H9 (cell line): Measurements from ENCODE around the gene SCRG1. TPM values are rescaled to one million over a fixed set of nuclear protein-coding genes. Genes with fewer than 3 reads are reported as not detected.
A peak's percentile ranks its signal among the peaks of the same experiment; 100 is the strongest.

ENCODE experiments used
- DNase-seq: peaks from one replicate; pipeline ENCODE4 v3.0.0-alpha.2; 2017
- H2AFZ ChIP-seq: one replicate; pipeline ENCODE4 v1.6.1; 2013; ENCODE audit warnings: mild to moderate bottlenecking, low read length, control low read depth, moderate library complexity
- H2AK5ac ChIP-seq: 2 replicates; pipeline ENCODE4 v1.6.1; 2013; ENCODE audit warnings: low read length, control low read depth, mixed read lengths; ENCODE audit not compliant: insufficient read length
- H2BK120ac ChIP-seq: one replicate; pipeline ENCODE4 v1.6.1; 2013; ENCODE audit warnings: low read depth, mild to moderate bottlenecking, low read length, control low read depth, inconsistent platforms; ENCODE audit not compliant: poor library complexity, severe bottlenecking
- H2BK12ac ChIP-seq: 2 replicates; pipeline ENCODE4 v1.6.1; 2013; ENCODE audit warnings: low read length, control low read depth, mixed read lengths, low read depth; ENCODE audit not compliant: insufficient read length
- H2BK15ac ChIP-seq: 2 replicates; pipeline ENCODE4 v1.6.1; 2013; ENCODE audit warnings: low read depth, low read length, control low read depth
- H2BK20ac ChIP-seq: one replicate; pipeline ENCODE4 v1.6.1; 2013; ENCODE audit warnings: low read depth, mild to moderate bottlenecking, low read length, control low read depth, inconsistent platforms; ENCODE audit not compliant: poor library complexity, severe bottlenecking
- H2BK5ac ChIP-seq: 2 replicates; pipeline ENCODE4 v1.6.1; 2013; ENCODE audit warnings: low read length, control low read depth, mixed read lengths; ENCODE audit not compliant: insufficient read length
- H3K14ac ChIP-seq: 2 replicates; pipeline ENCODE4 v1.6.1; 2013; ENCODE audit warnings: low read length, control low read depth; ENCODE audit not compliant: insufficient read depth
- H3K18ac ChIP-seq: 2 replicates; pipeline ENCODE4 v1.6.1; 2013; ENCODE audit warnings: low read depth, mild to moderate bottlenecking, mixed read lengths, low read length, control low read depth; ENCODE audit not compliant: insufficient read length
- H3K23ac ChIP-seq: 2 replicates; pipeline ENCODE4 v1.6.1; 2013; ENCODE audit warnings: low read length, control low read depth, mixed read lengths, low read depth; ENCODE audit not compliant: insufficient read length
- H3K23me2 ChIP-seq: 2 replicates; pipeline ENCODE4 v1.6.1; 2013; ENCODE audit warnings: low read depth, mild to moderate bottlenecking, mixed read lengths, low read length, control low read depth; ENCODE audit not compliant: insufficient read length, poor library complexity, severe bottlenecking
- H3K27ac ChIP-seq: 2 replicates; pipeline ENCODE4 v1.5.1; 2013; ENCODE audit warnings: low read length, control low read depth, mixed read lengths, low read depth; ENCODE audit not compliant: insufficient read length
- H3K27me3 ChIP-seq: 2 replicates; pipeline ENCODE4 v1.6.1; 2013; ENCODE audit warnings: low read length, control low read depth, inconsistent platforms; ENCODE audit not compliant: insufficient read depth
- H3K4ac ChIP-seq: 2 replicates; pipeline ENCODE4 v1.6.1; 2013; ENCODE audit warnings: low read depth, mild to moderate bottlenecking, control low read depth, inconsistent platforms, low read length, moderate library complexity
- H3K4me1 ChIP-seq: 2 replicates; pipeline ENCODE4 v1.6.1; 2013; ENCODE audit warnings: low read length, control low read depth, inconsistent platforms; ENCODE audit not compliant: insufficient read depth
- H3K4me2 ChIP-seq: 2 replicates; pipeline ENCODE4 v1.6.1; 2013; ENCODE audit warnings: low read length, control low read depth, mixed read lengths; ENCODE audit not compliant: insufficient read length, insufficient read depth
- H3K56ac ChIP-seq: 2 replicates; pipeline ENCODE4 v1.6.1; 2013; ENCODE audit warnings: low read depth, mild to moderate bottlenecking, mixed read lengths, low read length, control low read depth; ENCODE audit not compliant: insufficient read length
- H3K79me1 ChIP-seq: 2 replicates; pipeline ENCODE4 v1.6.1; 2013; ENCODE audit warnings: low read depth, mild to moderate bottlenecking, moderate library complexity, low read length, control low read depth, inconsistent platforms; ENCODE audit not compliant: insufficient read depth, poor library complexity, severe bottlenecking
- H3K79me2 ChIP-seq: 2 replicates; pipeline ENCODE4 v1.6.1; 2013; ENCODE audit warnings: low read length, control low read depth, inconsistent platforms; ENCODE audit not compliant: insufficient read depth
- H3K9ac ChIP-seq: 2 replicates; pipeline ENCODE4 v1.6.1; 2013; ENCODE audit warnings: low read length, control low read depth, mixed read lengths; ENCODE audit not compliant: insufficient read length; ENCODE audit errors: extremely low read depth
- H3K9me3 ChIP-seq: one replicate; pipeline ENCODE4 v1.6.1; 2013; ENCODE audit warnings: low read depth, low read length, inconsistent platforms; ENCODE audit not compliant: control insufficient read depth
- H3T11ph ChIP-seq: one replicate; pipeline ENCODE4 v1.6.1; 2013; ENCODE audit warnings: mild to moderate bottlenecking, low read length, control low read depth, inconsistent platforms
- H4K20me1 ChIP-seq: one replicate; pipeline ENCODE4 v1.6.1; 2013; ENCODE audit not compliant: control insufficient read depth, insufficient read length, insufficient read depth
- H4K5ac ChIP-seq: 2 replicates; pipeline ENCODE4 v1.6.1; 2013; ENCODE audit warnings: low read depth, mild to moderate bottlenecking, mixed read lengths, low read length, control low read depth; ENCODE audit not compliant: insufficient read length
- H4K8ac ChIP-seq: replicated peaks from 2 replicates; pipeline ENCODE4 v1.6.1; 2013; ENCODE audit warnings: low read length, control low read depth, mixed read lengths, low read depth; ENCODE audit not compliant: insufficient read length
- H4K91ac ChIP-seq: 2 replicates; pipeline ENCODE4 v1.6.1; 2013; ENCODE audit warnings: low read depth, mild to moderate bottlenecking, moderate library complexity, mixed read lengths, low read length, control low read depth; ENCODE audit not compliant: insufficient read length
- H3K27ac Mint-ChIP-seq, 3 experiments: 2 replicates in 2 of 3; 3 replicates in 1 of 3; pipeline ENCODE4 v1.8.0; 2020 to 2021; ENCODE audit warnings: mixed read lengths in 3 of 3, mild to moderate bottlenecking in 1 of 3, moderate library complexity in 1 of 3
- H3K27me3 Mint-ChIP-seq: 2 replicates; pipeline ENCODE4 v1.8.0; 2021; ENCODE audit warnings: low read depth, mild to moderate bottlenecking, moderate library complexity, mixed read lengths
- H3K36me3 Mint-ChIP-seq, 3 experiments: 2 replicates in 2 of 3; 3 replicates in 1 of 3; pipeline ENCODE4 v1.8.0; 2020 to 2021; ENCODE audit warnings: low read depth in 3 of 3, mixed read lengths in 3 of 3; ENCODE audit not compliant: insufficient read depth in 1 of 3
- H3K4me1 Mint-ChIP-seq, 2 experiments: 2 replicates each; pipeline ENCODE4 v1.8.0; 2020; ENCODE audit warnings: mixed read lengths in 2 of 2
- H3K4me3 Mint-ChIP-seq, 2 experiments: 2 replicates in 1 of 2; 3 replicates in 1 of 2; pipeline ENCODE4 v1.8.0; 2020 to 2021; ENCODE audit warnings: mild to moderate bottlenecking in 2 of 2, mixed read lengths in 2 of 2, moderate library complexity in 1 of 2
- H3K9me3 Mint-ChIP-seq, 2 experiments: 2 replicates in 1 of 2; 3 replicates in 1 of 2; pipeline ENCODE4 v1.8.0; 2020; ENCODE audit warnings: mild to moderate bottlenecking in 2 of 2, mixed read lengths in 2 of 2, moderate library complexity in 1 of 2
- WGBS: extraction: QIAGEN DNeasy Blood & Tissue Kit; methylation state at CpG from one replicate; pipeline ENCODE4 v1.1.7; 2013; ENCODE audit warnings: missing lambda C conversion rate, low lambda C conversion rate, mixed read lengths; ENCODE audit not compliant: insufficient read length; ENCODE audit errors: extremely low coverage; 5-methylcytosine and 5-hydroxymethylcytosine counted together
- total RNA-seq: library from RNA; stranded (reverse); gene quantifications from 2 replicates; pipeline ENCODE4 v1.2.1, GENCODE V29; 2021
- TF ChIP-seq, protein P1 (sequence below): fragments of 200-600 bp; sonication (generic); conservative IDR thresholded peaks from 3 replicates; pipeline ENCODE4 v1.8.0; 2021; ENCODE audit warnings: antibody characterized with exemption, mild to moderate bottlenecking

SCRG1 gene
- total RNA-seq, 1 experiment from 2014 or later = not detected

GRCh38 chr4:173370130-173370476, 28.8 kb downstream of the SCRG1 start:
- no CpG with 5 or more reads among the region's 14 CpGs for WGBS
- peak overlapping the region; percentile 89 for H2AFZ ChIP-seq
- H2BK5ac ChIP-seq = no peak overlapping the region
- no peak overlapping the region for H2BK15ac ChIP-seq
- peak overlapping the region; percentile 85 for H3K9ac ChIP-seq
- H3K79me1 ChIP-seq = no peaks in the 10 kb centered on the region
- H2AK5ac ChIP-seq = no peak overlapping the region
- peaks cover 16 to 21% of the 10 kb centered on the region in 2 experiments; a peak in 3 of 4 replicates for H3K4me1 Mint-ChIP-seq
- peak overlapping the region; percentile 43 for H3K27ac ChIP-seq
- no peak overlapping the region for H3K23ac ChIP-seq
- H3K9me3 ChIP-seq = no peaks in the 10 kb centered on the region
- TF ChIP-seq, protein P1, sequence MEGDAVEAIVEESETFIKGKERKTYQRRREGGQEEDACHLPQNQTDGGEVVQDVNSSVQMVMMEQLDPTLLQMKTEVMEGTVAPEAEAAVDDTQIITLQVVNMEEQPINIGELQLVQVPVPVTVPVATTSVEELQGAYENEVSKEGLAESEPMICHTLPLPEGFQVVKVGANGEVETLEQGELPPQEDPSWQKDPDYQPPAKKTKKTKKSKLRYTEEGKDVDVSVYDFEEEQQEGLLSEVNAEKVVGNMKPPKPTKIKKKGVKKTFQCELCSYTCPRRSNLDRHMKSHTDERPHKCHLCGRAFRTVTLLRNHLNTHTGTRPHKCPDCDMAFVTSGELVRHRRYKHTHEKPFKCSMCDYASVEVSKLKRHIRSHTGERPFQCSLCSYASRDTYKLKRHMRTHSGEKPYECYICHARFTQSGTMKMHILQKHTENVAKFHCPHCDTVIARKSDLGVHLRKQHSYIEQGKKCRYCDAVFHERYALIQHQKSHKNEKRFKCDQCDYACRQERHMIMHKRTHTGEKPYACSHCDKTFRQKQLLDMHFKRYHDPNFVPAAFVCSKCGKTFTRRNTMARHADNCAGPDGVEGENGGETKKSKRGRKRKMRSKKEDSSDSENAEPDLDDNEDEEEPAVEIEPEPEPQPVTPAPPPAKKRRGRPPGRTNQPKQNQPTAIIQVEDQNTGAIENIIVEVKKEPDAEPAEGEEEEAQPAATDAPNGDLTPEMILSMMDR = no peak
- no peaks in the 10 kb centered on the region for H4K20me1 ChIP-seq
- no peaks in the 10 kb centered on the region for H3K27me3 Mint-ChIP-seq
- no peaks in the 10 kb centered on the region for H3K27me3 ChIP-seq
- H3K4me1 ChIP-seq = no peaks in the 10 kb centered on the region
- peaks cover 7 to 9% (median 8%) of the 10 kb centered on the region in 3 experiments for H3K36me3 Mint-ChIP-seq
- H3K4me2 ChIP-seq = peak overlapping the region; percentile 93
- no peaks in the 10 kb centered on the region for H3K79me2 ChIP-seq
- H4K8ac ChIP-seq = no peak overlapping the region
- H3T11ph ChIP-seq = no peak overlapping the region
- peak overlapping the region; percentile 91 to 98 (median 98); a peak in 6 of 7 replicates for H3K27ac Mint-ChIP-seq
- peaks cover 5% of the 10 kb centered on the region for H3K23me2 ChIP-seq
- no peak overlapping the region for H4K5ac ChIP-seq
- DNase-seq = no peak
- no peak overlapping the region for H2BK120ac ChIP-seq
- no peak overlapping the region for H3K18ac ChIP-seq
- no peak overlapping the region for H3K4ac ChIP-seq
- H4K91ac ChIP-seq = no peak overlapping the region
- H3K56ac ChIP-seq = no peak overlapping the region
- H3K14ac ChIP-seq = no peak overlapping the region
- H2BK20ac ChIP-seq = no peak overlapping the region
- H2BK12ac ChIP-seq = no peak overlapping the region
- no peaks in the 10 kb centered on the region for H3K9me3 Mint-ChIP-seq
- H3K4me3 Mint-ChIP-seq = peak overlapping the region; percentile 99 to 100
